Stimulated activated CD8-positive, alpha-beta memory T cell treated with anti-CD3 and anti-CD28 coated beads, Interleukin-12 subunit alpha, Interleukin-12 subunit beta, amount 100 ng/mL, for 1 hour (primary cell): Measurements from ENCODE around the gene LIMD2.
"Not testable (repeated sequence)": the region's sequence is repeated elsewhere in the genome, so short reads cannot be mapped to it uniquely, and the experiment has no call there.

Experiments
- DNase-seq: peaks from one replicate; pipeline ENCODE4 v3.0.0-alpha.2; 2020; ENCODE audit warnings: low read depth

Gene LIMD2

DNA sequence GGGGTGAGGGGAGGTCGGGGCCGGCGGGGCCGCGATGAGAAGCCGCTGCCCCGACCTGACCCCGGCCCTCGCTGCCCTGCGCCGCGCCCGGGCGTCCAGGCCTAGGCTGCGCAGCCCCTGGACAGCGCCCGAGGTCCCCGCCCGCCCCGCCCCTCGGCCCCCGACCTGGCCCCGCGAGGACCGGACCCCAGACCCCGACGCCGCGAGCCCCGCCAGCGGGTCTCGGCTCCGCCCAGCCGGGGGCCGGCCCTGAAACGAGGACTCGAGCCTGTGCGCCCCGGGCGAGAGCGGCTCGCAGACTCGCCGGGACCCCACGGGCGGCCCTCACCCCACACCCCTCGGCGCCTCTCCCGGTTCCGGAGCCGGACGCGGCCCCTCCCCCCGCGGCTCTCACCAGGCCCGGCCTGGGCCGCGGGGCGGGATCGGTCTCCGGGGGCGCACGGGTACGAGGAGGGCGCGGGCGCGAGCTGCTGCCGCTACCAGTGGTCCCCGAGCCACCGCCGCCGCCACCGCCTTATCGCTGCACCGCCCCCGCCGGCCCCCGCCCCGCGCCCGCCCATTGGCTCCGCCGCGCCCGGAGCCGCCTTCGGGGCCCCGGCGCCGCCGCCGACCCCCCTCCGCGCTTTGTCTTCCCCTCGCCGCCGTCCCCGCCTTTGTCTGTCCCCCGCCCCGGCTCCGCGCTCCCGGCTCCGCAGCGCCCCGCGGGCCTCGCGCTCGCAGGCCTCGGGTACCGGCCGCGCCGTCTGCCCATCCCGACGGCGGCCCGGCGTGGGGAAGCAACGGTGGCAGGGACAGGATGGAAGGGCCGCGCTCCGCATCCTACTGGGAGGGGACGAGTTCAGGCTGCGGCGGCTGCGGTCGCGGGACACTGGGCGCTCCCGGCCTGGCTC is at the start of gene LIMD2:
LIMD2 (minus strand) TSS at position 488 of the 890 bp plus-strand sequence. CDS start 827 bp downstream, outside the sequence.
- peak; percentile 78 for DNase-seq

DNA sequence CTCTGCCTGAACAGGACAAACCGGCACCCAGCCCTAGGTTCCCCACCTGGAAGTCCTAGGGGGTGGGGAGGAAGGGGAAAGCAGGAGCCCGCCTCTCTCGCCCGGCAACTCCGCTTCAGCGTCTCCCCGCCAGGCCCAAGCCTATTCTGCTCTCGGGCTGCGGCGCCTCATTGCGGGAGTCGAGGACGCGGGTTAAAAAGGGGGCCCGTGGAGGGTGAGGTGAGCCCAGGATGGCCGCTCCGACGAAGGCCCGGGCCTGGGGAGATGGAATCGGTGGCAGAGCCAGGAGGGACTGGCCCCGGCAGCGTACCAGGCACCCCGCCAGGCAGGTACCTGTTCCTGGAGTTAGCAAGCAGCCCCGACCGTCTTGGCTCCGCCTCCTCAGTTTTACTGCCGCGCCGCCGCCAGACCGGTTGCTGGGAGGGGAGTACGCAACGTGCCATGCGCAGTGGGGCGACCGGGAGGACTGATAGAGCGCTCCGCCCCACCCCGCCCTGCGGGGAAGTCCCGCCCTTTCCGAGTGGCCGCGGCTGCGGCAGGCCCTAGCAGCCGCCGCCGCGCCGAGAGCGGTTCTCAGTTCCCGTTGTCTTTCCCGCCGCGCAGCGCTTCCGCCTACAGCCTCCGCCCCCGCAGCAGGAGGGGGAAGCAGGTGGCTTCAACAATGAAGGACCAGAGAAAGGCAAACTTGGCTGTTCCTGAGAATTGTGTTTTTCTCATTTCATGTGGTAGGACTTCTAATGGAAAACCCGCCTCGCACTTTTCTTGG is 41.7 kb upstream of the LIMD2 start, which contains the start of gene STRADA:
STRADA (minus strand) TSS at position 392 of the 766 bp plus-strand sequence. CDS start 13,430 bp downstream, outside the sequence.
- DNase-seq, result peak; percentile 98

DNA sequence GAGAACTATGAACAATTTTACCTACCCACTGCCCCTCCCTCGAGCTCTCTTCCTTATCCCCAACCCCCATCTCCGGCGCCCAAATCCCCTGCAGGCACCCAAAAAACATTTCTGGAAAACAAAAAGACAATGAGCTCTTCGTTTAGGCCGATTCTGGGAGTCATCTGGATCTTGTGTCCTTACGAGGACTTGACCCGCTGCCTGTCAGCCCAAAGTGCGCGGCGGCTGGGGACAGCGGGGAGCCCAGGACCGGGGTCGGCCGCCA is 41.1 kb upstream of the LIMD2 start:
- DNase-seq, result no peak

DNA sequence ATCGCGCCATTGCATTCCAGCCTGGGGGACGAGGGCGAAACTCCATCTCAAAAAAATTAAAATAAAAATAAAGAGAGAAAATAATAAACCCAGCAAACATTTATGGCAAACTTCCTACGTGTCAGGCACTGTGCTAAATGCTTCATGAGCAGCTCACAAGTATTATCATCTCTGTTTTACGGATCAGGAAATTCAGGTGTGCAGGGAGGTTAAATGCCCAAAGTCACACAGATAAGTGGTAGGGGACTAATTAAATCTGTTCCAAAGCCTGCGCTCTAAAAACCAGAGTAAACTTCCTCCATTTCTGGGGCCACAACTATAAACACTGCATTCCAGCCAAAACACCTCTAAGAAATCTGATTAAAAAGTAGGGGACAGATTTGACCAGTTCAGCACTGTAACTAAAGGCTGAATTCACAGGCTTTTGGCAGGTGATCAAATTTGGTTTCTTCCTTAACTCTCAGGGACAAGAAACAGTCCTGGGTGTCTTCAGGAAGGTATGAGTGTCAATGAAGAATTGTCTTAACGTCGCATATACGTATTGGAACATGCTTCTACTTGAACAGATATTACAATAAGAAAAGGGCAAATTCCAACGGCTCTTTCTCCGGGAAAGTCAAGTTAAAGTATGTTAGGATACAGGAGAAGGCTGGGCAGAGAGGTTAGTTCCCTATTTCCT is 40.7 kb upstream of the LIMD2 start:
- DNase-seq, result no peak

DNA sequence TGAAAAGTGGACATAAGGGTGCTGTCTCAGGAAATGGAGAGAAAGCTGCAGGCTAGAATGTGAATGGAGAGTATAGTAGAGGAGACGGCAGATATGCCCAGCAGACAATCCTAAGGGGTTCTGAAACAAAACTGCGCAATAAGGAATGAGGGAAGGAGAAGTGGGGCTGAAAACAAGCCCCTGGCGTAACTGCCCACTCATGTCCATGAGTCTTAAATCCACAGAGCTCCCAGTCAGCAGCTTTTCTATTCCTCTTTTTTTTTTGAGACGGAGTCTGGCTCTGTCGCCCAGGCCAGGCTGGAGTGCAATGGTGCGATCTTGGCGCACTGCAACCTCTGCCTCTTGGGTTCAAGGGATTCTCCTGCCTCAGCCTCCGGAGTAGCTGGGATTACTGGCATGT is 35.8 kb upstream of the LIMD2 start:
- no peak for DNase-seq

DNA sequence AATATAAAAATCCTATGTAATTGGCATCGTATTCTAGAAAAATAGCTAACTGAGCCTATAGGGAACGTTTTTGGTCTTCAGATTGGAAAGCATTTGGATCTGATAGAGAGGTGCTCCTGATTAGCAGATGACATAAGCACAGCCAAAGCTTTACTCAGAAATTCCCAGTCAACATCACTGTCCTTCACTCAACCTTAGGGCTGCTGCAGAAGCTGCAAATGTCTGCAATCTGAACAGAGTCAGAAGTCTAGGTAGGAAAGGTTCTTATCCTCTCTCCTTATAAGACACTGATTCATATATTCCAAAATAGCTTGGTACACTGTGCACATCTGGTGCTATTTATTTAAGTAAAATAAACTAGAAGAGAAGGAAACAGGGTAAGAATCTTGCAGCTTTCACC is 22.5 kb upstream of the LIMD2 start:
- DNase-seq, result no peak

DNA sequence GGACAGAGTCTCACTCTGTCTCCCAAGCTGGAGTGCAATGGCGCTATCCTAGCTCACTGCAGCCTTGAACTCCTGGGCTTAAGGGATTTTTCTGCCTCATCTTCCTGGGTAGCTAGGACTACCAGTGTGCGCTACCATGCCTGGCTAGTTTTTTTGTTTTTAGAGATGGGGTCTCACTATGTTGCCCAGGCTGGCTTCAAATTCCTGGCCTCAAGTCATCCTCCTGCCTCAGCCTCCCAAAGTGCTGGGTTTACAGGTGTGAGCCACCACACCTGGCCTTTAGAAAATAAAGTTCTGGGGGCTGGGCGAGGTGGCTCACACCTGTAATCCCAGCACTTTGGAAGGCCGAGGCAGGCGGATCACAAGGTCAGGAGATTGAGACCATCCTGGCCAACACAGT is 20.3 kb upstream of the LIMD2 start:
- not testable (repeated sequence) for DNase-seq

DNA sequence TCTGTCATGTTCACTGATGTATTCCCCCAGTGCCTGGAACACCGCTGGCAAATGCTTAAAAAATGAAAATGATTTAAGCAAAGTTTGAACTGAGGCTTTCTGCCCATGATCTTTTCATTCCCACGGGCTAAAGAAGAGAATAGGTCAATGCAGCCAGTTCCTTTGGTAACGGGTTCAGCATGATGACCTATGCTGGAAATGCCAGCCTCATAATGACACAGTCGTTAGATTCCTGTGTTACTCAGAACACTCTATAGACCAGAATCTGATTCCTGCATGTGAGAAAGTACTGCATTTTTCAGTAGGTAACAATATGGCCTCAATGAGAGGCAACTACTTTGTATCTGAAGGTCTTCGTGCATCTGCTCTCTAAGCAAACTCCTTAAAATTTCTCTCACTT is 19.1 kb upstream of the LIMD2 start:
- no peak for DNase-seq

DNA sequence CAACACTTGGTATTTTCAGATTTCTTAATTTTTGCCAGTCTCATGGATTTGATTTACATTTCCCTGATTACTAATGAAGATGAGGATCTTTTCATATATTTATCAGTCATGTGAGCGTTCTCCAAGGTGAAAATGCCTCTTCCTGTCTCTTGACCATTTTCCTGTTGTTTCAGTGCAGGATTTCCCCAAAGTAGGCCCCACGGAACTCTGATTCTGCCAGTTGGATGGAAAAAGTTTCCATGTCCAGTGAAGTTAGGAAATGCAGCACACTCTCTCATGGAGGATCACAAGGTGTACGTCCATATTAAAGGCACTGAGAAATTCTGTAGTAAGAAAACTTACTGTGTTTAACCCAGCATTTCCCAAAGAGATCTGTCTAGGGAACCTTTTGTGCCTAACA is 16.5 kb upstream of the LIMD2 start:
- no peak for DNase-seq

DNA sequence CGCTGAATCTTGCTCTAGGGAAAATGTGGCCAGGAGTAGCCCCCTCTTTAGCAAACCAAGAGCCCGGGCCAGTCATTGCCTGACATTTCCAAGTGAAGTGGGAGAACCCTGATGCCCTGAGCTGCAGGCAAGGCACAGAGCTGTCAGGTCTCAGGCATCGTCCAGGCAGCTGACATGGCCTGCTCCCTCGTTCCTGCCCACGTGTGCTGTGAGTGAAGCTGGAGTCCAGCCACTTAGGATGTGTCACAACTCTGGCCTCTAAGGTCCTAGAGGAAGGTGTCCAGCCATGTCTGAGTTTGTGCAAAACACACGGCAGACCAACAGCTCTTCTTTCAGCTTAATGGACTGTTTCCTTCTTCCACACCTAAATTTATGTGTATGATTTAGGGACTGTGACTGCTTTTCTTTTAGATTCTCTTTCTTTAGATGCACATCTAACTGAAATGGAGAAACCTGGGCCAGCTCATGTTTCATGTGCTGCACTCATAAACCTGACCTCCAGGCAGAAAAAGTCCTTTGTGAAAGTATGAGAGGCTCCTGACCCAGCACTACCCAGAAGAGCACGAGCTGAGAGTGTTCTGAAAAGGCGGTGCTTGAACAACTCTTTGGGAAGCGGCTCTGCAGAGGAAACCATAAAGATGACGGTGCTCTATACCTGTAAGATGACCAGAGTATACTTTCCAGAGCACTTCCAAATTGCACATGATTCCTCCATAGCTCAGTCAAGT is 14.8 kb upstream of the LIMD2 start:
- DNase-seq, result no peak

DNA sequence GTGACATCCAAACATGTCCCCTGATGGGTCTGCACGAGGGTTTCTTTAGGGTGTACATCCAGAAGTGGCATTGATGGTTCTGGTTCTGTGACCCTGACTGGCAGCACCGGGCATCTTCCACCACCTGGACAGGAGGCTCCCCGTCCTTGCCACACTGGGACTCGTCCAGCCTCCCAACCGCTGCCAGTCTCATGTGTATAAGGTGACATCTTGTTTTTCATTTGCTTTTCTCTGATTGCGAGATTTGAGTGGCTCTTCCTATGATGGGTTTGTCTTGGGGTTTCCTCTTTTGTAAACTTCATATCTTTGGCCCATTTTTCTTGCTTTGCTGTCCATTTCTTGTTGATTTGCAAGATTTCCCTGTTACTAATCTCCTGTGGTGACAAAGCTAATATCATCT is 9.2 kb upstream of the LIMD2 start:
- no peak for DNase-seq

DNA sequence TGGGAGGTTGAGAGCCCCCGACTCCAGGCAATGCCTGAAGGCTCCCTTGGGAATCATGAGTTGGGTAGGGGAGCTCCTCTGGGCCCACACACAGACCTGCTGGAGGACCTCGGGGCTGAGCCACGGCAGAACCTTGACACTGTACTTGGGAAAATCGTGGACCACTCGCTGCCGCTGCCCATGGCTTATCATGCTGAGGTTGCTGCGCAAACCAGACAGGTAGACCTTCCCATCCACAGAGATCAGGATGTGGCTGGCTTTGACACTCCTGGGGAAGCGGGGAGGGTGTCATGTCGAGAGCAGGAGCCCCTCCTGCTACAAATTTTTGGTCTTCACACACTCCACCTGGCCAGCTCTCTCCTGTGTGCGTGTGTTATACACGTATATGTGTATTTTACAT is 7.2 kb upstream of the LIMD2 start:
- DNase-seq, result no peak

DNA sequence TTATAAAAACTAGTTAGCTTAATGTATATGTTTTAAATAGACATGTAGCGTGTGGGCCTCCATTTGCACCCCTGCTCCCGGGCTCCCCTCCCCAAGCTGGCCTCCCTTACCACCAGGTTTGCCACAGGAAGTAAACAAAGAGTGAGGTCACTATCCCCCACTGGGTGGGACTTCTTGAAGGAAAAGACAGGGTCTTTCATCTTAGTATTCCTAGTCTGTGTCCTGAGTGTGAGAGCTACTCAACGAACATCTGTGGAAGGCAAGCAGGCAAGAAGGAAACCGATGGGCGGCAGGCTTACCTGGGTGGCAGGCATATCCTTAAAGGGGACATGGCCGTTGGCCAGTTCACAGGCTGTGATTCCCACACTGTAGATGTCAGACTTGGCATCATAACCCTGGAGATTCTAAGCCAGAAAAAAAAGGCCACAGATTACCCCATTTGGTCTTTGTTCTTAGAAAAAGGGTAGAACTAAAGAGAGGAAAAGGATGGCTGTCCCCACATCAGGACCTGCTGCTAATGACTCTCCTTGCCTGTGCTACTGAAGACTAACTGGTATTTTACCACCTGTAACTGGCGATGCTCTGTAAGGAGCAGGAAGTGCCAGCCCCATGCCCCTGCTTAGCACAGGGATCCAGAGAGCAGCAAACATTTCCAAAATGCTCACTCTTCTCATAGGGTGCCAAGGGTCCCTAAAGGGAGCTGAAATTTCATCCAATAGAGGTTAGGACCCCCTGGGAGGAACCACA is 6.6 kb upstream of the LIMD2 start:
- DNase-seq, result no peak

DNA sequence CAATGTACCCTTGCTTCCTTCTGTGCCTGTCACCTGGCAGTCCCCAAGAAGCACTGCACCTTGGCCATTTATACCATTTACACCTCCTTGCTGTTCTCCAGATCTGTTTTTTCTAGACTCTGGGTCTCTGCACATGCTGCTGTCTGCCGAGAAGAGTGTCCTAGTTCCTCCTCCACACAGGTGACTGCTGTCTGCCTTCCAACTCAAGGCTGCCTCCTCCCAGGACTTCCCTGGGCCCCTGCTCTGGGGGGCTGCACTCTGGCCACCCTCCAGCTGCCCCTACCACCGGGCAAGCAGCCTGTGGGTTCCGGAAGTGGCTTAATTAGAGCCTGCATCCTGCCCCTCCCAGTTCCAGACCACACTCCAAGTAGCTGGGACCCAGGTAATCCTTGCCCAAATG is 5.7 kb upstream of the LIMD2 start:
- DNase-seq, result no peak

DNA sequence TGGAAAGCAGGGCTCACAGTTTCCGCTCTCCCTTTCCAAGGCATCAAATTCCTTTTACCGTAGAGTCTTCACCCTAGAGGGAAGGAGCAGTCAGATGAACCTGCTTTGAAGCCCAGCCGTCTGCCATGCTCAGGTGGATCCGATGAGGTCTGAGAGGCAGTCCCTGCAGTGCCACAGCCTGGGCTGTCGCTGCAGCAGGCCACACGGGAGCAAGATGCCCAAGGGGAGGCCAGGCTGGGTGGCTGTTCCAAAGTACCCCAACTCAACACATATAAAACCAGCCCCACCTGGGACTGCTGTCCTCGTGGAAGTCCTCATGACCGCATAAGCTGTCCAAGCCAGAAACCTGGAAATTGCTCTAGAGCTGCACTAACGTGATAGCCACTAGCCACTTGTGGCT is 4.9 kb upstream of the LIMD2 start:
- no peak for DNase-seq

DNA sequence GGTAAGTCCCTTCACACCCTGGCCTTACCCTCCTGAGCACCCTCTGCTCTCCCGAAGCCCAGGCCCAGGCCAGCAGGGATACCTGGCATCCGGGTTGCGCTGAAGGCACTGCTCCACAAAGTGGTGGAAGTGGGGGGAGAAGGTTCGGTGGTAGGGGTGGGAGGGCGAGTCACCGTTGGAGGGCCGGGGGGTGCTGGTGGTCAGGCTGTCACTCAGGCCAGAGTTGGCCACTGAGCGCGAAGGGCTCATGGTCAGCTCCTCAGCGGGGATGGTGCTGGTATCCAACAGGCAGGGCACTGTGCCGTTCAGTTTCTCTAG is 4.3 kb upstream of the LIMD2 start:
- no peak for DNase-seq

DNA sequence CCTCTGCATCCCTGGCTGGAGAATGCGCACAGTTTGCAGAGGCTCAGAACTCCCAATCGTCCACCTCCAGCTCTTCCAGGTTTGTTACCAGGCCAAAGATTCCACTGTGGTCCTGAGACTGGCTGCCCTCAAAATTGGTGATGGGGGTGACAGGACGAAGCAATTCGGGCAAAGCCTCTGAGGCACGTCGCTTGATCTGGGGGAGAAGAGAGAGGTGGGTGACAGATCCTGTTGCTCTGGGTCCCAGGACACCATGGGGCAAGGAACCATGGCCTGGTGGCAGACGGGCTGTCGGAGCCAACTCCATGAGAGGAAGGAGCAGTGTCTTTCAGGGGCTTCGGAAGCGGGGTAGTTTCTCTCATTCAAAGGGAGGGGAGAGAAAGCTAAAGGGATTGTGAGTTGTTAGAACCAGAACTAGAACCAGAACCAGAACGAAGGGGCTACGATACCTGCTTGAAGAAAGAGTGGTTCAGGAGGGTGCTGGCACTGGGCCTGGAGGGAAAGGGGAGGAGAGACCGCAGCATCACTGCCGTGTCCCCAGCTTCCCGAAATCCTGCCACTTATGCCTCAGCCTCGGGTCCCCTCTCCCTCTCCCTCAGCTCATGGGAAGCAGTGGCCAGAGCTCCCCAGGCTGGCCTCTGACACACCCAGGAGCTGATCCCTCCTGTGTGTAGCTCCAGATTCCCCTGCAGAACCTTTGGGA is 3.8 kb upstream of the LIMD2 start:
- DNase-seq, result no peak

DNA sequence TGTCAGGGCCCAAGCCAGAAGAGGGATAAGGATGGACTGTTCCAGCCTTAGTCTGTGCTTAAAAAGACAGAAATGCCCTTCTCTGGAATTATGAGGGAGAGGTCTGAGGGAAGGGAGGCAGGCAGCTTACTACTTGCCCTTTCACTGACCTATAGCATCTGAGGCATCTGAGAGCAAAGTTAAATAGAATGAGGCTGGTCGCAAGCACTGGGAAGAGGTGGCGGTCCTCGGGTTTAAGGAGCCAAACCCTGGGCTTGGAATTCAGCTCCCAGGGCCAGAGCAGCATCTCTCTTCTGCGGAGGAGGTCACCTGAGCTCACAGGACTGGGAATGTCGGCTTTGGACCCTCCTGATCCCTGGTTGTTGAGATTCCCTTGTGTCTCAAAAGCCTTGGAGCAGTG is 3.1 kb upstream of the LIMD2 start:
- no peak for DNase-seq

DNA sequence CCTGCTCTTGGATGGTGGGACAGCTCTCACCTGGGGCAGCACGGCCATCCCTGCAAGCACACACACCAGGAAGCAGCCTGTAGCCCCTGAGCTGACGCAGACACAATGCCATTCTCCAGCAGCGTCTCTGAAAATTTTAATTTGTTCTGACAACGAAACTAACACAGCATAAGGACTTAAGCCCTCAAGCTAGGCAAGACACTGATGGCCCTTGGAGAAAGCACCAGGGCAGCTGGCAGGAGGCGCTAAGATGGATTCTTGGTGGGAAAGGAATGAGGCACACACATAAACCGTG is 2.7 kb upstream of the LIMD2 start:
- no peak for DNase-seq

DNA sequence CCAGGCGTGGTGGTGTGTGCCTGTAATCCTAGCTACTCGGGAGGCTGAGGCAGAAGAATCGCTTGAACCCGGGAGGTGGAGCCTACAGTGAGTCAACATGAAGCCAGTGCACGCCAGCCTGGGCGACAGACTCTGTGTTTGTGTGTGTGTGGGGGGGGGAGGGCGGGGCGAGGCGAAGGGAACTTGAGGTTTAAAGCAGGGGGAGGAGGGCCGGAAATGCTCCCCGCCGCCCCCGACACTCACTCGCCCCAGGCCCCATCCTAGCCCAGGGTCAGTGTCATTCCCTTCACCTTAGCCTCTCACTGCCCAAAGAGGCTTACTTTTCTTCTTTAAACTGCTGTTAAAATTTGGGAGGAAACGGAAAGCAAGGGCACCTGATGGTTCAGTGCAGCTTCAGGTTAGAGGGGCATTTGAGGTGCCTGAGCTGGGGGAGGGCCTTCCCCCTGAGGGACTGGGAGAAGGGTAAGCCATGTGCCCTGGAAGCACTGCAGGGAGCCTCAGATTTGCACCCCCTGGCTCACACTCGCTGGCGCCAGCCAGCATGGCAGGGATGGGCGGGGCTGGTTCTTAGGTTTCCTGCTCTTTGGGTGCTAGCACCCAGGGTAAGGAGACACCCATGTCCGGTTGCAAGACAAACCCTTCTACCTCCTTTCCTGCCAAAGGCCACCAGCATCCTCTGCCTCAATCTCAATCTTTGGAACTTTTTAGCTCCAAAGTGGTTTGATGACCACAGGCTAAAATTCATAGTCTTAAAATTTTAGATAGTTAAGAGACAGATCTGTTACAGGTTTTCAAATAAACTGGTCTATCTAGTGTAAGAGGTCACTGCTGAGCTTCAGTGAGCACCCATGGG is 2.2 kb upstream of the LIMD2 start:
- no peak for DNase-seq
